Glomerular visceral epithelial cell (primary cell): ENCODE data around the gene NPDC1.
"Not testable (repeated sequence)": the region's sequence is repeated elsewhere in the genome, so short reads cannot be mapped to it uniquely, and the experiment has no call there.

Experiments
- DNase-seq: peaks from one replicate; pipeline ENCODE4 v3.0.0-alpha.2; 2016; ENCODE audit errors: extremely low spot score

The NPDC1 gene

GRCh38 chr9:137040568-137040967 is 5.4 kb downstream of the NPDC1 start:
- DNase-seq: no peak

DNA sequence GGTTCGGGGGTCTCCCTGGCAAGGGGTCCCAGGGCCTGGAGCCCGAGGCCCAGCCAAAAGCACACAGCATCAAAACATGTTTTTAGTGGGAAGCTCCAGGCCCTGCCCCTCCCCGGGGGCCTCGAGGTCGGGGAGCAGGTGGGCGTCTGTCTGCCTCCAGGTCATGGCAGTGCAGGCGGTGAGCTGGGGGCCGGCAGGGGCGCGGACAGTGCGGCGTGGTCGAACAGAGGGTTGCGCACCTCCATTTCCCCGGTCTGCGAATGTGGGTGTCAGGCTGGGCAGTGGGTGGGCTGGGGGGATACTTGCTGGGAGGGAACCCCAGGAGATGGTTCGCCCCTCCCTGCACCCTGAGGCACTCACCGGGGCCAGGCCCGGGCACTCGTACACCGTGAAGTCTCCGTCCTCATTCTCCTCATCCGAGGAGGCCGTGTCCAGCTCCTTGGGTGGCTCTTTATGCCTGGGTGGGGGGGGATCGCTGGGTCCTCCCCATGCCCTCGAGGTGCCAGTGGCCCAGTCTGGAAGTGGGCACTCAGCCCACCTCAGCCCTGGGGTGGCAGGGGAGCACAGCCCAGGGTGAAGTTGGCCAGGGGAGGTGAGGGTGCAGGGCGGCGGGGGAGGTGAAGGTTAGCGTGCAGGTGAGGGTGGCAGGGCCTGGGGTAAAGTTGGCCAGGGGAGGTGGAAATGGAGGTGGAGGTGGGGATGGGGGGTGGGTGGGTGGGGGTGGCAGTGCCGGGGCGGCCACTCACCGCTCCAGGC is 6.2 kb downstream of the NPDC1 start:
- no peak for DNase-seq

- no peak for DNase-seq
These were observed 7.1 kb downstream of the NPDC1 start for GRCh38 chr9:137038916-137039315.

- DNase-seq: no peak
These were observed 8.5 kb downstream of the NPDC1 start for GRCh38 chr9:137037483-137037882.

- no peak for DNase-seq
These were observed 8.9 kb downstream of the NPDC1 start for GRCh38 chr9:137037035-137037434.

GRCh38 chr9:137035937-137036336 is 10.0 kb downstream of the NPDC1 start:
- no peak for DNase-seq

DNA sequence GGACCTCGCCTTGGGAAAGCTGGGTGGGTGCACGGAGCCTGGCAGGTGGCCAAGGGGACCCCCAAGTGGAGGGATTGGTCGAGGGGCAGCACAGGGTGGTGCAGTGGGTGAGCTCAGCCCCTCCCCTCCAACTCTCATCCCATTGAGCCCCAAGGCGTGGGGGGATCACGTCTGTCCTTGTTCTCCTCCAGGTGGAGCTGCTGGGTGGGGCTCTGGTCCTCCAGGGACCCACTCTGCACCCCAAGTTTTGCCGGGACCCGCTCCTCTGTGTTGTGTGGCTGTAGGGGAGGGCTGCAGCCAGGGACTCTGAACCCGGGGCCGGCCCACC is 10.5 kb downstream of the NPDC1 start:
- no peak for DNase-seq

DNA sequence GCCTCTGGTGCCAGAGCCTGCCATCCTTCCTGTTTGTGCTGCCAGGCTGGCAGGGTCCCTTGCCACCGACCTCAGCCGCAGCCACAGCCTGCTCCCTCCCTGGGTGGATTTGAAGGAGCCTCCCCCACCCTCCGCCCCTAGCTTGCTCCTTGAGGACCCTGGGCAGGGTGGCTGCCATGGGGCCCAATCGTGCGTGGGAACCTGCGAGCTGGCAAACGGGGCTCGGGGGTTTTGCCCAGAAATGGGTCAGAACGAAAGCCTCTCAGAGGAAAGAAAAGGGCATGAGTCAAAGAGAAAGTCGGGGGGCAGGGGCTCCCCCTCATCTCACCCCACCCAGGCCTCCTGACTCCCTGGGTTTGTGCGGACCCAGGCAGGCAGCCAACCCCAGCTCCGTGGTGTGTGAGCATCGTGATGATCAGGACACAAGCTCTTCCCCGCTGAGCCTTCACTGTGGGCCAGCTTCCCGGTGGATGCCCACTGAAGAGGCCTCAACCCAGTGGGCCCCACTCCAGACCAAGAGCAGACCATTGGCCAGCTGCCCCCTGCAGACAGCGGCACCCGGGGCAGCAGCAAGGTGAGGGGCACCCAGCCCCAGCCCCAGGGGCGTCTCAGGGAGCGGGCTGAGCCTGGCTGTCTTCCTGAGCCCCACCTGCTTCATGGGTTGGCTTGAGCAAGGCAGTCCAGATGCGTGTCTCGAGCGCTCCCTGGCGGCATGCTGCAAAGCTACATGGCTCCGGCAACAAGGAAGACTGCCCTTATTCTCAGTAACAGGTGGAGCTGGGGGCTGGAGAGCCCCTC is 11.1 kb downstream of the NPDC1 start:
- peak; percentile 83 for DNase-seq

DNA sequence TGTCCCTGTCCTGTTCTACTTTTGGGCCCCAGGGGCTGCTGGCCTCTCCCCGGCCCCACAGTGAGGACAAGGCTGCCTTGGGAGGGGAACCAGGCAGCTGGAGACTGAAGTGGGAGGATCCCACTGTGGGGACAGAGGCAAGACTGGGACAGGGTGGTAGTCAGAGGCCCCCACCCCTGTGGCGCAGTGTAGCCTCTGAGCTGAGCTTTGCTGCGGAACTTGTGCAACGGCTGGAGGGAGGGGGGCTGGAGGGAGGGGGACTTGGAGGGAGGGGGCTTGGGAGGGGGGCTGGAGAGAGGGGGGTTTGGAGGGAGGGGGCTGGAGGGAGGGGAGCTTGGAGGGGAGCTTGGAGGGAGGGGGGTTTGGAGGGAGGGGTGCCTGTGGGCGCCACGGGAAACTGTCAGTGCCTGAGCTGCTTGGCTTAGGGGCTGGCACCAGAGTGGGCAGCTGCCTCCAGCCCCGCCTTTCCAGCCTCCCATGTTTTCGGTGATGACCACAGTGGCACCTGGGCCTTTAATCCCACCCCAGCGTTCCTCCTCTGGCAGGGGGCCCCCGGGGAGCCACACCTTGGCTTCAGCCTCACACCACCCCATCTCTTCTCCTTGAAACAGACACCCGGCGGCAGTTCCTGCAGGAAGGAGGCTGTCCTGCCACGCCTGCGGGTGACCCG is 11.8 kb downstream of the NPDC1 start:
- no peak for DNase-seq

GRCh38 chr9:137033481-137033880 is 12.5 kb downstream of the NPDC1 start:
- not testable (repeated sequence) for DNase-seq

GRCh38 chr9:137032858-137033257 is 13.1 kb downstream of the NPDC1 start:
- no peak for DNase-seq

DNA sequence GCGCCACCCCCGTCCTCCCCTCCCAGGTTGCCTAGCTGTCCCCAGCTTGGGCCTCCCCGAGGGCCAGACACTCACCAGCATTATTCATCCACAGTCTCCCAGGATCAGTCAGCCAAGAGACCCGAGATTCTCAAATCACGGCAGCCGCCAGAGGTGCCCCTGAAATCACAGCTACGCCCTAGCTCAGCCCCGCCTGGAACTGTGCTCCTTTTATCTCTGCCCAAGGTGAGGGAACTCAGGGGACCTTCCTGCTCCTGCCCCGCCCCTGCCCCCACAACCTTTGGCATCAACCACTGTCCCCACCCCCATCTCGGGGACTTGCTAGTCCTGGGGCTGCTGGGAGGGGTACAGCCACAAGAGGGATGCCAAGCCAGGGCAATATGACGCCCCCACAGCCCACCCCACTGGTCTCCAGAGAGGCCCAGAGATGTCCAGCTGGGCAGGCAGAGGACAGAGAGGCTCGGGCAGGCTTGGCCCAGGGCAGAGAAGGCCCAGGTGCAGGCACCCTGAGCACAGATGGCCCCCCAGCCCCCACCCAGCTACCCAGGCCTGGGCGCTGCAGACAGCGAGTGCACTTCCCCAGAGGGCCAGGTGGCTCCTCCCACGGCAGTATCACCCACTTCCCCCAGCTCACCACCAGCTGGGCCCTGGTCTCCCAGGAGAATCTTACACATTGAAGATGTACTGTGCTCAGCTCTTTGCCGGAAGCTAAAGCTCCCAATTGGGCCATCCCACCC is 13.9 kb downstream of the NPDC1 start, which contains the start of gene FUT7:
TSS of gene FUT7 (minus strand) at position 185 of the 737 bp plus-strand sequence. CDS start at position 88, 97 bp downstream.
- no peak for DNase-seq

DNA sequence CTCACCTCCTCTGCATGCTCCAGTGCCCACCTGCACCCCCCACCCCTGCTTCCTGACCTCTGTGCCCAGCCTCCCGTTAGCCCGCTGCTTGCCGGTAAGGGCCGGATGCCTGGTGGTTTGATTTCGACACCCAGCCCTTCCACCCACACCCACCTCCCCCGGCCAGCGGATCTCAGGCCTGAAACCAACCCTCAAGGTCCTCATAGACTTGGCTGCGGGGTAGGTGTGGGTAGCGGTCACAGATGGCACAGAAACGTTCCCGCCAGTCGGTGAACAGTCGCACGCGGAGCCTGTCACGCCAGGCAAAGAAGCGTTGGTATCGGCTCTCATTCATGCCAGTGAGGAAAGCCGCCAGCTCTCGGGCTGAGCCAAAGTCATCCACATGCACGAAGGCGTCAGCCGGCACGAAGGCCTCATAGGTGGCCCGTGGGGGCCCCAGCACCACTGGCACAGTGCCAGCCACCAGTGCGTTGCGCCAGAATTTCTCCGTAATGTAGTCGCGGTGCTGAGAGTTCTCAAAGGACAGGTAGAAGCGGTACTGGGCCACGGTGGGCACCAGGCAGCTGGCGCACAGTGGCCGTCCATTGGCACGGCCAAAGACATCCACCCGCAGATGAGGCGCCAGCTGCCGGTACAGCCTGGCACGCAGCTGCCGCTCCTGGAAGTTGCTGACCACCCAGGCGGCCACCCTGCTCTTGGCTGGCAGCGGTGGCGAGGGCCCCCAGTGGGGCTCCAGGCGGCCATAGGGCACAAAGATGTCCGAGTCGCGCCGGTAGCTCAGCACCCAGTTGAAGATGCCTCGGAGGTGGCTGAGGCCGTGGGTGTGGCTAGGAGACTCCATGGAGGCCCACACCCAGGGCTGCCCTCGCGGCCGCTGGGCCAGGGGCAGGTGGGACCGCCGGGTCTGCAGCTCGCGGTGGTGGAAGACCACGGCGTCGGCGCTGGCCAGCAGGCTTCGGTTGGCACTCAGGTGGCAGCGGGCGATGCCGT is 15.1 kb downstream of the NPDC1 start:
- no peak for DNase-seq

DNA sequence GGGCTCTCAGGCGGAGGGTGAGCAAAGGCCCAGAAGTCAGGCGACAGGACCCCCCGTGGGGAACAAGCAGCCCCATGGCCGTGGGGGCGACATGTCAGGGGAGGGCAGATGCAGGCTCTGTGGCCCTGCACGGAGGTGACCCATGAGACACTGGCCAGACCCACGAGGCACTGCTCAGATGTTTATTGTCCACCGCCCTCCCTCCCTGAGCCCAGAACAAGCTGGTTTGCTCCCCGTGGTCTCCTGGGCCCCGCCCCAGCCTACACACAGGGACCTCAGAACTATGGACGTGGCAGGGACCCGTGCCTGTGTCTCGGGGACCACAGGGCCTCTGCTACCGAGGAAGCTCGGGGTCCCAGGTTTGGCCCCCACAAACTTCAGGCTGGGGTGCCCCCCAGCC is 16.0 kb downstream of the NPDC1 start:
- DNase-seq: no peak

- DNase-seq: peak; percentile 75
These were observed 16.7 kb downstream of the NPDC1 start for GRCh38 chr9:137029058-137029936.

DNA sequence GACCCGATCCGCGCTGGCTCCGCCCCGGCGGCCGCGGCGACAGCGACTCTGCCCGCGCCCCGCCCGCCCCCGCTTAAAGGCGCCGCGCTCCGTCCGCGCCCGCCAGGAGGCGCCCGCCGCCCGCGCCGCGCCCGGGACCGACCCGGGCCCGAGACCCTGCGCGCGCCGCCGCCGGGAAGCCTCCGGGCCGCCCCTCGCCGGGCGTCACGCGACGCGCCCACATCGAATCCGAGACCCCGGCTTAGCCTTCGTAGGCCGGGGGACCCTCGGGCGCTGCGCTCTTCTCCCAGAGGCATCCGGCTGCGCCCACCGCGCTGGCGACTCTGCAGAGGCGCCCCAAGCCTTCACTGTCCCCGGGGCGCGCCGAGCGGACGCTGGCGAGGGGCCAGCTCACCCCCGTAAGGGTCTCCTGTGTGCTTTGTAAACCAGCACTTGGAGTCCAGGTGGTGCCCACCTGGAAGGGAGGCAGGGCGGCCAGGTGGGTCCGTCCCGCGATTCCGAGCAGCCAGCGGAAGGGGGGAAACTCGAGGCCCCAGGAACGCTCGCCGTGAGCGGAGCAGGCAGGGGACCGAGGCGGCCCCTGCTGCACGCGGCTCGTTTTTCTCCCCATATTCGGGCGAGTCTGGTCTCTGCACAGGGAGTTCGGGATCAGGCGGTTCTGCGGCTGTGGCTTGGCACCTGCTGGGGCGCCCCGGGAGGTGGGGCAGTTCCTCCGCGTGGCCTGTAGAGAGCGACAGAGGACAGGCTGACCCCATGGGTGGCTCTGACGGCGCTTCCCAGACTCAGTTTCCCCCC is 17.5 kb downstream of the NPDC1 start:
- DNase-seq: peak; percentile 58

DNA sequence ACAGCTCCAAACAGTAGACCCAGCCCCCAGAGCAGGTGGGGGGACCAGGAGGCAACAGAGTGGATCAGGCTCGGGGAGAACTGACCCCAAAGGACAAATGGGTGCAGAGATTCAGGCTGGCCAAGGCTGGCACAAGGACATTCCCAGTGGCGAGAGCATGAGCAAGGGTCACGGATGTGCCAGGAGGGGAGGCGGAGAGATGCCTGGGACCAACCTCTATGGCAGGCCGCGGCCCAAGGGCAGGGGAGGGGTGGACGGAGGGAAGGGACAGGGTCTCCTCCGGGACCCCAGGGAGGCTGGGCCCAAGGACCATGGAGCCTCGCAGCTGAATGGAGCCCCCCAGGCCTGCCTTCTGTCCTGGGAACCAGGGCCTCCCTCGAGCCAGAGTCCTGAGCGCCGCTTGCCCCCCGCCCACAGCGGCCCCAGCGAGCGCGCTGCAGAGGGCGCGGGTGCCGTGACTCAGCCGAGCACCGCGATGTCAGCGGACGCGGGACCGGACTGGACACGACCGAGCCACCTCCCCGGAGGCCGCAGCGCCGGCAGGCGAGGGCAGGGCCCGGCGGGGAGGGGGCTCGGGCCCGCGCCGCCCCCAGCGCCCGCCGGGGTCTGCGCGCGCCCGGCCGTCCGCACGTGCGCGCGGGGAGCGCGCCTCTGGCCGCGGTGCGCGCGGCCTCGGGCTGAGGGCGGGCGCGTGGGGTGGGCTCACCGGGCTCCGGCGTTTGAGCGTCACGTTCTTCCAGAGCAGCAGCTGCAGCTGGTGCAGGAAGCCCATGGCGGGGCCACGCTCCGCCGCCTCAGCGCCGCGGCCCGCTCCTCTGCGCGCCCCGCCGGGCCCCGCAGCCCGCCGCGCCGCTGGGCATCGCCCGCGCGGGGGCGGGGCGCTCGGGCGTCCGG is 18.4 kb downstream of the NPDC1 start, which contains the start of gene ABCA2:
TSS of gene ABCA2 (minus strand) at position 869 of the 894 bp plus-strand sequence. CDS start at position 772, 97 bp downstream.
- no peak for DNase-seq

GRCh38 chr9:137026828-137027227 is 19.1 kb downstream of the NPDC1 start:
- no peak for DNase-seq
